ENCODE measurements around the gene CDHR5. TPM values are rescaled to one million over a fixed set of nuclear protein-coding genes. Genes with fewer than 3 reads are reported as not detected.

The CDHR5 gene
- total and polyA plus RNA-seq, 2 experiments from 2014 or later: 114 to 166 TPM

DNA sequence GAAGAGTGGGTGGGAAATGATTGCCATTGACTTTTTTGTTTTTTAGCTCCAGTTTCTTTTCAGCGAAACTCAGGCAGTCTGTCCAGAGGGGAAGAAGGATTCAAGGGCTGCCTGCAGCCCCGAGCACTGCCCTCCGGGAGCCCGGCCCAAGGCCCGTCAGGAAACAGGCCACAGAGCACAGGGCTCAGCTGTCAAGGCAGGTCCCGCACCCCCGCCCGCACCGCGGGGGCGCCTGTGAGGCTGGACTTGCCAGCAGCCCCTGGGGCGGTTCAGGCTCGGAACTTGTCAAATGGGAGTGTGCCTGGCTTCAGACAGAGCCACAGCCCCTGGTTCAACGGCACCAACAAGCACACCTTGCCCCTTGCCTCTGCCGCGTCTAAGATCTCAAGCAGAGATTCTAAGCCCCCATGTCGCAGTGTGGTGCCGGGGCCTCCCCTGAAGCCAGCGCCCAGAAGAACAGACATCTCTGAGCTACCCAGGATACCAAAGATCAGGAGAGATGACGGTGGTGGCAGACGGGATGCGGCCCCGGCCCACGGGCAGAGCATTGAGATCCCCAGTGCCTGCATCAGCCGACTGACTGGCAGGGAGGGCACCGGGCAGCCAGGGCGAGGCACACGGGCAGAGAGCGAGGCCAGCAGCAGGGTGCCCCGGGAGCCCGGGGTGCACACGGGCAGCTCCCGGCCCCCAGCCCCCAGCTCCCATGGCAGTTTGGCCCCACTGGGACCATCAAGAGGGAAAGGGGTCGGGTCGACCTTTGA lies 17.6 kb downstream of the CDHR5 start:
- H3K4me1 ChIP-seq (ENCODE audit: insufficient read depth): no peaks in the 10 kb centered on the region
- no peaks in the 10 kb centered on the region for H3K9me2 ChIP-seq (replicated peaks; ENCODE audit: insufficient read depth)
- TF ChIP-seq EZH2phosphoT487 (IDR thresholded peaks at IDR 0.05; ENCODE audit: low read depth, severe bottlenecking, unreplicated experiment) (no peak), EZH2 (IDR thresholded peaks at IDR 0.05; ENCODE audit: borderline replicate concordance) (no peak), CTCF (IDR thresholded peaks at IDR 0.05; ENCODE audit: poor library complexity) (no peak)
- H2AFZ ChIP-seq: no peak overlapping the region
- H3K4me2 ChIP-seq: no peak overlapping the region
- no peaks in the 10 kb centered on the region for H3K79me2 ChIP-seq
- no peak for DNase-seq (ENCODE audit: low spot score)
- no peak overlapping the region for H3K27ac ChIP-seq
- no peaks in the 10 kb centered on the region for H3K9me3 ChIP-seq (ENCODE audit: low read depth)
- H4K20me1 ChIP-seq (ENCODE audit: insufficient read depth, poor library complexity, severe bottlenecking): no peaks in the 10 kb centered on the region
- 97% methylated on average over 32 of the region's 35 CpGs for WGBS (ENCODE audit: low lambda C conversion rate, missing lambda C conversion rate)
- no peaks in the 10 kb centered on the region for H3K27me3 ChIP-seq
- no peaks in the 10 kb centered on the region for H3K36me3 ChIP-seq (replicated peaks; ENCODE audit: insufficient read depth, low read depth)
- H3K4me3 ChIP-seq: no peak overlapping the region

DNA sequence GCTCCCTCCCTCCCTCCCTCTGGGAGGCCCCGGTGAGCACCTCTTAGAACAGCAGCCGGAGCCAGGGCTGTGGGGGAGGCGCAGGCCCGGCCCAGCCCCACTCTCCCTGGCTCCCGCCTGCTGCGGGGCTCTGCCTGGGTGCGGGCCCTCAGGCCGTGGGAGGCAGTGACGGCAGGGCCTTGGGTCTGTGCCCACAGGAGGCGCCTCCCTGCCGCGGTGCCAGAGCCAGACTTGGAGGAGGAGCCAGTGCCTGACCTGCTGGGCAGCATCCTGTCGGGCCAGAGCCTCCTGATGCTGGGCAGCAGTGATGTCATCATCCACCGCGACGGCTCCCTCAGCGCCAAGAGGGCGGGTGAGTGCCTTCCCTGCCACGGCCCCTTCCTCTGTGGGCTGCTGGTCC lies 18.5 kb downstream of the CDHR5 start:
- no peaks in the 10 kb centered on the region for H3K4me1 ChIP-seq (ENCODE audit: insufficient read depth)
- no peaks in the 10 kb centered on the region for H3K9me2 ChIP-seq (replicated peaks; ENCODE audit: insufficient read depth)
- no peak overlapping the region for H3K4me3 ChIP-seq
- H3K79me2 ChIP-seq: no peaks in the 10 kb centered on the region
- H3K27me3 ChIP-seq: no peaks in the 10 kb centered on the region
- no peak overlapping the region for H2AFZ ChIP-seq
- H3K9me3 ChIP-seq (ENCODE audit: low read depth): no peaks in the 10 kb centered on the region
- no peak overlapping the region for H3K4me2 ChIP-seq
- no peaks in the 10 kb centered on the region for H4K20me1 ChIP-seq (ENCODE audit: insufficient read depth, poor library complexity, severe bottlenecking)
- H3K27ac ChIP-seq: no peak overlapping the region
- TF ChIP-seq EZH2 (IDR thresholded peaks at IDR 0.05; ENCODE audit: borderline replicate concordance): no peak
- no peak for TF ChIP-seq EZH2phosphoT487 (IDR thresholded peaks at IDR 0.05; ENCODE audit: low read depth, severe bottlenecking, unreplicated experiment)
- no peak for TF ChIP-seq CTCF (IDR thresholded peaks at IDR 0.05; ENCODE audit: poor library complexity)
- 91% methylated on average over 19 of the region's 19 CpGs for WGBS (ENCODE audit: low lambda C conversion rate, missing lambda C conversion rate)
- no peak for DNase-seq (ENCODE audit: low spot score)
- no peaks in the 10 kb centered on the region for H3K36me3 ChIP-seq (replicated peaks; ENCODE audit: insufficient read depth, low read depth)

DNA sequence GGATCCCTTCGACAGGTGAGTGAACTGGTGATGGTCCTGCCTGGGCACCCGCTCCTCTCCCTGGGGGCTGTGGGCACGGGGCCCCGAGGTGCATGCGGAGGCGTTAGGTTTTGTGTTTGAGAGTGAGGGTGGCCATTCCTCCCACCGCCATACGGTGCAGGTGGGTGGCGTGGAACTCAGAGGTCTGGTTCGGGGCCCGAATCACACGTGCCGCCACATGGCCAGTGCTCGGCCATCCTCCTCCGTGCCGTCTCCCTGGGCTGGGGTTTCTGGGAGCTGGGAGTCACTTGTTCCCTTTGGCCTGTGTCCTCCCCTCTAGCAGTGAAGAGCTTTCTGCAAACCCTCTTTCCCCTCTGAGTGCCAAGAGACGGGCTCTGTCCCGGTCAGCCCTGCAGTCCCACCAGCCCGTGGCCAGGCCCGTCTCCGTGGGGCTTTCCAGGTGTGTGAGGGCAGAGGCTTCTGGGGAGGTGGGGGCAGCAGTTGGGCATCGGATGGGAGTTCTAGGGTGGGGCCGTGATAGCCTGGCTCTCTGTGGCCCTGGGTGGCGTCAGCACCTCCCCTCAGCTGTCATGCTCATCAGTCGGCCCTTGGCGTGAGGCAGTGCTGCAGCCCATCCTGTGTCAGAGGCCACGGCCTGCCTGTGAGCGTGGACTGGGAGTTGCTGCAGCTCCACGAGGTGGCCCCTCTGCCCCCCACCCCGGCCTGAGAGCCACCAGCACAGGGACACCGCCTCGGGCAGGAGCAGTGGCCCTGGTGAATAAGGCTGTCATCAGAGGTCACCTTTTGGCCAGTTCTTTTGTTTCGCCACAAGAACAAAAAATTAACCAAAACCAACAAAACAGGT lies 19.2 kb downstream of the CDHR5 start:
- no peaks in the 10 kb centered on the region for H3K9me2 ChIP-seq (replicated peaks; ENCODE audit: insufficient read depth)
- no peaks in the 10 kb centered on the region for H3K27me3 ChIP-seq
- no peaks in the 10 kb centered on the region for H3K9me3 ChIP-seq (ENCODE audit: low read depth)
- H3K4me3 ChIP-seq: no peak overlapping the region
- H3K36me3 ChIP-seq (replicated peaks; ENCODE audit: insufficient read depth, low read depth): no peaks in the 10 kb centered on the region
- H3K4me1 ChIP-seq (ENCODE audit: insufficient read depth): no peaks in the 10 kb centered on the region
- no peak overlapping the region for H2AFZ ChIP-seq
- DNase-seq (ENCODE audit: low spot score): no peak
- WGBS (ENCODE audit: low lambda C conversion rate, missing lambda C conversion rate): 97% methylated on average over 30 of the region's 33 CpGs
- H3K27ac ChIP-seq: no peak overlapping the region
- no peaks in the 10 kb centered on the region for H3K79me2 ChIP-seq
- no peaks in the 10 kb centered on the region for H4K20me1 ChIP-seq (ENCODE audit: insufficient read depth, poor library complexity, severe bottlenecking)
- TF ChIP-seq EZH2phosphoT487 (IDR thresholded peaks at IDR 0.05; ENCODE audit: low read depth, severe bottlenecking, unreplicated experiment) (no peak), EZH2 (IDR thresholded peaks at IDR 0.05; ENCODE audit: borderline replicate concordance) (no peak), CTCF (IDR thresholded peaks at IDR 0.05; ENCODE audit: poor library complexity) (no peak)
- no peak overlapping the region for H3K4me2 ChIP-seq
